Peyer's patch (tissue), 4 donors: ENCODE data around the gene TEC. TPM values are rescaled to one million over a fixed set of nuclear protein-coding genes. Genes with fewer than 3 reads are reported as not detected.
"Not testable (repeated sequence)": the region's sequence is repeated elsewhere in the genome, so short reads cannot be mapped to it uniquely, and the experiment has no call there.

Experiments used
- DNase-seq, 3 donors: peaks; one replicate each; pipeline ENCODE4 v3.0.0-alpha.2; 2017 to 2019
- H3K27ac ChIP-seq, 4 donors: fragments of 200-600 bp; sonication (generic); one replicate each; pipeline ENCODE4 v1.5.1; 2016 to 2019
- H3K27me3 ChIP-seq, 2 donors: fragments of 200-600 bp; sonication (generic); one replicate each; pipeline ENCODE4 v1.5.1; 2019
- H3K36me3 ChIP-seq, 3 donors: fragments of 200-600 bp; sonication (generic); one replicate each; pipeline ENCODE4 v1.5.1; 2016 to 2019
- H3K4me1 ChIP-seq, 4 donors: fragments of 200-600 bp; sonication (generic); one replicate each; pipeline ENCODE4 v1.5.1; 2016 to 2019
- H3K4me3 ChIP-seq, 4 donors: fragments of 200-600 bp; sonication (generic); 1 replicate in 3 of 4; 2 replicates in 1 of 4; pipeline ENCODE4 v1.5.1; 2016 to 2019; ENCODE audit warnings: mild to moderate bottlenecking in 1 of 4
- H3K9me3 ChIP-seq, 4 donors: fragments of 200-600 bp; sonication (generic); one replicate each; pipeline ENCODE4 v1.5.1; 2016 to 2019; ENCODE audit warnings: mild to moderate bottlenecking in 1 of 4
- POLR2A ChIP-seq, 2 donors: fragments of 450-650 bp; IDR thresholded peaks; one replicate each; pipeline ENCODE4 v1.5.1; 2017; ENCODE audit warnings: antibody characterized with exemption in 2 of 2, mild to moderate bottlenecking in 2 of 2, moderate library complexity in 2 of 2
- total RNA-seq, 4 donors: library from RNA; depleted of rRNA; stranded (reverse); fragments of >200 nt; gene quantifications; one replicate each; pipeline ENCODE4 v1.1.0, GENCODE V29; 2016
- TF ChIP-seq, protein P1 (sequence below), 6 experiments: fragments of 450-650 bp in 4 of 6; fragments of 200-600 bp in 2 of 6; sonication (generic) in 1 of 6; IDR thresholded peaks; one replicate each; pipeline ENCODE4 v1.5.1; 2017 to 2019; ENCODE audit warnings: antibody characterized with exemption in 6 of 6, mild to moderate bottlenecking in 3 of 6, moderate library complexity in 1 of 6

Gene TEC
- total RNA-seq, 4 donors from 2014 or later: 5.3 to 13.0 (median 10.2) TPM

DNA sequence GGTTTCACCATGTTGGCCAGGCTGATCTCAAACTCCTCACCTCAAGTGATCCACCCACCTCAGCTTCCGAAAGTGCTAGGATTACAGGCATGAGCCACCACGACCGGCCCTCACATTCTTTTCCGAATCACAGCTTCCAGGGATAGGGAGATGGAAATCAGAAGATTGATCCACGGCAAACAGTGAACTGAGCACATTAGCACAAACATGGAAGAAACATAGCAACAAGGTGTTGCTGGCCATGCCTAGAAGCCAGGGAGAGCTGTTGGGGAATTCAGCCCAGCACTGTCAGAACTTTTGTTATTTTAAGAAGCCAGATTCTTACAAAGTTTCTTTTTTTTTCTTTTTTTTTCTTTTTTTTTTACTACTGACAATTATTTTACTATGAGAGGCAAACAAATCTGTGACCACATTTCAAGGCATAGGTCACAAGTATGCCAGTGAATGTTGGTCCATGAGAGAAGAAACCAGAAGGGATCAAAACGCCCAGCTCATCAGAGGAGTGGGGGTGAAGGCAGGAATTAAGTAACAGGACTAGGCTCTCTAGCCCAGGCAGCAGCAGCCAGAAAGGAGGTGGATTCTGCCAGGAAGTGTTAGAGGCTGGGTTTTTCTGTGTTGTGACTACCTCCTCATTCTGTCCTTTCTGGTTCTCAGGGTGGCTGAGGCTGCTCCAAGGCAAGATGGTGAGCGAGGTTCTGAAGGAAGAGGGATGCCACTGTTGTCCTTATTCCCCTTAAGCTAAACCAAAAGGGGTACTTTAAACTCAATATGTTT lies 44.1 kb downstream of the TEC start:
- TF ChIP-seq POLR2A (IDR thresholded peaks at IDR 0.05): no peak
- TF ChIP-seq, protein P1, sequence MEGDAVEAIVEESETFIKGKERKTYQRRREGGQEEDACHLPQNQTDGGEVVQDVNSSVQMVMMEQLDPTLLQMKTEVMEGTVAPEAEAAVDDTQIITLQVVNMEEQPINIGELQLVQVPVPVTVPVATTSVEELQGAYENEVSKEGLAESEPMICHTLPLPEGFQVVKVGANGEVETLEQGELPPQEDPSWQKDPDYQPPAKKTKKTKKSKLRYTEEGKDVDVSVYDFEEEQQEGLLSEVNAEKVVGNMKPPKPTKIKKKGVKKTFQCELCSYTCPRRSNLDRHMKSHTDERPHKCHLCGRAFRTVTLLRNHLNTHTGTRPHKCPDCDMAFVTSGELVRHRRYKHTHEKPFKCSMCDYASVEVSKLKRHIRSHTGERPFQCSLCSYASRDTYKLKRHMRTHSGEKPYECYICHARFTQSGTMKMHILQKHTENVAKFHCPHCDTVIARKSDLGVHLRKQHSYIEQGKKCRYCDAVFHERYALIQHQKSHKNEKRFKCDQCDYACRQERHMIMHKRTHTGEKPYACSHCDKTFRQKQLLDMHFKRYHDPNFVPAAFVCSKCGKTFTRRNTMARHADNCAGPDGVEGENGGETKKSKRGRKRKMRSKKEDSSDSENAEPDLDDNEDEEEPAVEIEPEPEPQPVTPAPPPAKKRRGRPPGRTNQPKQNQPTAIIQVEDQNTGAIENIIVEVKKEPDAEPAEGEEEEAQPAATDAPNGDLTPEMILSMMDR (IDR thresholded peaks at IDR 0.05): no peak
- H3K27ac ChIP-seq: no peak overlapping the region
- H3K36me3 ChIP-seq: no peaks in the 10 kb centered on the region
- H3K4me1 ChIP-seq: no peaks in the 10 kb centered on the region
- DNase-seq: no peak
- H3K27me3 ChIP-seq: no peaks in the 10 kb centered on the region
- no peak overlapping the region for H3K4me3 ChIP-seq
- no peaks in the 10 kb centered on the region for H3K9me3 ChIP-seq

DNA sequence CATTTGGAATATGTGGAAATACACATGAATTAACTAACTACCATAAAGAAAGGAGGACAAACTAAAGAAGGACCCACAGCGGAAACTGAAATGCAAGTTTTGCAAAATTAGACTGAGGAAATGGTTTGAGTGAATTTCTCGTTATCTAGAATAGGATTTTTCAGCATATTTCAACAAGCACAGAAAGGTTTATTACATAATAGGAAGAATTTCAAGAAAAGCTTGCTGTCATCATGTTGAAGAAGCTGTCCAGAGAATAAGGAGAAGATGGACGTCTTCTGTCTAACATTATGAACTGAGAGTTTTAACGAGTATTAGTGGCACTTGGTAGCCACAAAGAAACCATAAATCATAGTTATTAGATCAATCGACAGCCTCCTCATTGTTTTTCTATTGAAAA lies 45.0 kb downstream of the TEC start:
- no peaks in the 10 kb centered on the region for H3K9me3 ChIP-seq
- TF ChIP-seq, protein P1 (IDR thresholded peaks at IDR 0.05): no peak
- no peak for TF ChIP-seq POLR2A (IDR thresholded peaks at IDR 0.05)
- DNase-seq: no peak
- H3K4me3 ChIP-seq: no peak overlapping the region
- no peaks in the 10 kb centered on the region for H3K4me1 ChIP-seq
- no peaks in the 10 kb centered on the region for H3K27me3 ChIP-seq
- no peak overlapping the region for H3K27ac ChIP-seq
- H3K36me3 ChIP-seq: no peaks in the 10 kb centered on the region

DNA sequence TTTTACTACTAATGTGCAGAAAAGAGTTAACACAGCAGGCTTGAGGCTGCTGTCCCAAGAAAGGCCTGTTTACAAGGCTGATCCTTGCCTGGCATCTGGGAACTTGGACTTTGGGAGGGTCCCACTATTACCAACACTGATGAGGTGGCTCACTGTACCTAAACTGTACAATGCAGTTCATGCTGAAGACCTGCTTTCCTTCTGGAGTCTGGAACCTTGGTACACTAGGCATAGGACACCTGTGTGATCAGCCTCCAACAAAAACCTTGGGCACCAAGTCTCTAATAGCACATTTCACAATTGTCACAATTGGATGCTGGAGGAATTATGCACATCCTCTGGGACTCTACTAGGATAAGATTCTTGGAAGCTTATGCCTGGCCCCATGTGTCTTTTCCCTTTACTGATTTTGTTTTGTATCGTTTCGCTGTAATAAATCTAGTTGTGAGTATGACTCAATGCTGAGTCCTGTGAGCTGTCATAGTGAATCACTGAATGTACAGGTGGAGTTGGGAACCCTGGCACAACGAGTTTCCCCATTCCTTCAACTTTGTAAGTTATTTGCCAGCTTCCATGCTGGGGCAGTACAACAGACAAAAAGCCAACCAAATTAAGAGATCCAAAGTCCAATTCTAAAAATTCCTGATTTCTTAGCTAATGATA lies 45.9 kb downstream of the TEC start:
- TF ChIP-seq, protein P1 (IDR thresholded peaks at IDR 0.05): no peak
- no peak for TF ChIP-seq POLR2A (IDR thresholded peaks at IDR 0.05)
- DNase-seq: no peak
- Histone ChIP-seq H3K27me3 (no peaks in the 10 kb centered on the region), H3K36me3 (no peaks in the 10 kb centered on the region), H3K27ac (no peak overlapping the region), H3K4me3 (no peak overlapping the region), H3K9me3 (no peaks in the 10 kb centered on the region), H3K4me1 (no peaks in the 10 kb centered on the region)

DNA sequence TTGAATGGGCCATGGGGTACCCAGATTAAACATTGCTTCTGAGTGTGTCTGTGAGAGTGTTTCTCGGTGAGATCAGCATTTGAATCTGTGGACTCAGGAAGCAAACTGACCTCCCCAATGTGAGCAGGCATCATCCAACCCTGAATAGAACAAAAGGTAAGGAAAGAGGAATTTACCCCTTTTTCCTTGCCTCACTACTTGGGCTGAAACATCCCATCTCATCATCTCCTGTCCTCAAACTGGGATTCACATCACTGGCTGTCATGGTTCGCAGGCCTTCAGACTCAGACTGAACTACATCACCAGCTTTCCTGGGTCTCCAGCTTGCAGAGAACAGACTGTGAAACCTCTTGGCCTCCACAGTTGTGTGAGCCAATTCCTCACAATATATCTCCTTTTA lies 47.1 kb downstream of the TEC start:
- no peak overlapping the region for H3K4me3 ChIP-seq
- no peaks in the 10 kb centered on the region for H3K4me1 ChIP-seq
- no peaks in the 10 kb centered on the region for H3K9me3 ChIP-seq
- no peak for DNase-seq
- no peaks in the 10 kb centered on the region for H3K27me3 ChIP-seq
- no peaks in the 10 kb centered on the region for H3K36me3 ChIP-seq
- no peak overlapping the region for H3K27ac ChIP-seq
- no peak for TF ChIP-seq POLR2A (IDR thresholded peaks at IDR 0.05)
- TF ChIP-seq, protein P1 (IDR thresholded peaks at IDR 0.05): no peak

DNA sequence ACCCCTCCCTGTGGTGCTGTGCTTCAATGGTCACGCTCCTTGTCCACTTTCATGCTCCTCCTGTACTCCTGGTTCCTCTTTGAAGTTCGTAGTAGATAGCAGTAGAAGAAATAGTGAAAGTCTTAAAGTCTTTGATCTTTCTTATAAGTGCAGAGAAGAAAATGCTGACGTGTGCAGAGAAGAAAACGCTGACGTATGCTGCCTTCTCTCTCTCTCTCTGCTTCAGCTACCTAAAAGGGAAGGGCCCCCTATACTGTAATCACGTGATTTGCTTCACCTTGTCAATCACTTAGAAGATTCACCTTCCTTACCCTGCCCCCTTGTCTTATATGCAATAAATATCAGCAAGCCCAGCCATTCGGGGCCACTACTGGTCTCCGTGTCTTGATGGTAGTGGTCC lies 50.2 kb downstream of the TEC start:
- not testable (repeated sequence) for H3K27ac ChIP-seq, H3K36me3 ChIP-seq, H3K4me3 ChIP-seq, H3K9me3 ChIP-seq, H3K27me3 ChIP-seq, DNase-seq, H3K4me1 ChIP-seq

DNA sequence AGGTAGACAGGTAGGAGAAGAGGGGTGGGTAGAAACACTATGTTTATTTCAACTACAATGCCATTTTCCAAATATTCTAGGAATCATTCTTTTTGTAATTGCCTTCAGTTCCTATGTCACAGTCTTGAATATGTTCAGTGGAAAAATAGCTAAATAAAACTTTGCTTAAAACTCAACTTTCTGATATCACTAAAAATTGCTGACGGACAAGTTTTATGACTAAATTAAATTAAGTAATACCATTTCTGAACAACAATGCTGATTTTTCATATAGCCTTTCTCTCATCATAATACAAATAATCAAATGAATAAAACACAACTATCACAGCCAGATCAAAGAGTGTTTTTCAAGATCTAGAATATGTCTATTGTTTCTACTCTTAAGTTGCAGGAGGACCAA lies 53.1 kb downstream of the TEC start:
- Histone ChIP-seq H3K4me1 (no peaks in the 10 kb centered on the region), H3K4me3 (no peak overlapping the region), H3K36me3 (no peaks in the 10 kb centered on the region), H3K27ac (no peak overlapping the region), H3K9me3 (no peaks in the 10 kb centered on the region), H3K27me3 (no peaks in the 10 kb centered on the region)
- no peak for DNase-seq
- TF ChIP-seq, protein P1 (IDR thresholded peaks at IDR 0.05): no peak
- TF ChIP-seq POLR2A (IDR thresholded peaks at IDR 0.05): no peak
